ENCODE results near the gene ATP6V1B1. TPM values are rescaled to one million over a fixed set of nuclear protein-coding genes. Genes with fewer than 3 reads are reported as not detected.
"Not testable (repeated sequence)": the region's sequence is repeated elsewhere in the genome, so short reads cannot be mapped to it uniquely, and the experiment has no call there.

Gene ATP6V1B1
- total RNA-seq, 2 donors from 2014 or later: not detected

GRCh38 chr2:70987386-70987785, 51.7 kb downstream of the ATP6V1B1 start:
- ATAC-seq (replicated peaks): no peak
- Mint-ChIP-seq H3K36me3 (ENCODE audit: low read depth) (peaks cover 69% of the 10 kb centered on the region), H3K27ac (peak overlapping the region; percentile 1), H3K9me3 (no peaks in the 10 kb centered on the region), H3K27me3 (no peaks in the 10 kb centered on the region), H3K4me3 (no peak overlapping the region), H3K4me1 (peaks cover 4% of the 10 kb centered on the region)

- peaks cover 76% of the 10 kb centered on the region for H3K36me3 Mint-ChIP-seq (ENCODE audit: low read depth)
- no peak overlapping the region for H3K27ac Mint-ChIP-seq
- no peak for ATAC-seq (replicated peaks)
- H3K4me1 Mint-ChIP-seq: peaks cover 7% of the 10 kb centered on the region
- no peak overlapping the region for H3K4me3 Mint-ChIP-seq
- H3K9me3 Mint-ChIP-seq: no peaks in the 10 kb centered on the region
- H3K27me3 Mint-ChIP-seq: no peaks in the 10 kb centered on the region
These were observed 52.5 kb downstream of the ATP6V1B1 start for GRCh38 chr2:70988151-70988550.

- no peak for ATAC-seq (replicated peaks)
These were observed 53.3 kb downstream of the ATP6V1B1 start for GRCh38 chr2:70988726-70989648.

GRCh38 chr2:70990216-70990615, 54.5 kb downstream of the ATP6V1B1 start:
- Mint-ChIP-seq H3K27me3 (no peaks in the 10 kb centered on the region), H3K27ac (no peak overlapping the region), H3K4me3 (no peak overlapping the region), H3K4me1 (peaks cover 13% of the 10 kb centered on the region), H3K9me3 (no peaks in the 10 kb centered on the region), H3K36me3 (ENCODE audit: low read depth) (peaks cover 88% of the 10 kb centered on the region)
- ATAC-seq (replicated peaks): no peak

More at GRCh38 chr2:70988726-70989648, 53.3 kb downstream of the ATP6V1B1 start:
- Mint-ChIP-seq H3K9me3 (no peaks in the 10 kb centered on the region), H3K27ac (no peak overlapping the region), H3K27me3 (no peaks in the 10 kb centered on the region), H3K4me1 (peaks cover 16% of the 10 kb centered on the region), H3K4me3 (no peak overlapping the region), H3K36me3 (ENCODE audit: low read depth) (peaks cover 85% of the 10 kb centered on the region)

- ATAC-seq (replicated peaks): no peak
- Mint-ChIP-seq H3K4me1 (peaks cover 21% of the 10 kb centered on the region), H3K9me3 (no peaks in the 10 kb centered on the region)
These were observed 55.4 kb downstream of the ATP6V1B1 start for GRCh38 chr2:70991142-70991541.

GRCh38 chr2:70991742-70992141, 56.0 kb downstream of the ATP6V1B1 start:
- ATAC-seq (replicated peaks): no peak
- H3K36me3 Mint-ChIP-seq (ENCODE audit: low read depth): peaks cover 76% of the 10 kb centered on the region
- H3K4me3 Mint-ChIP-seq: no peak overlapping the region
- no peaks in the 10 kb centered on the region for H3K27me3 Mint-ChIP-seq
- H3K27ac Mint-ChIP-seq: no peak overlapping the region
- no peaks in the 10 kb centered on the region for H3K9me3 Mint-ChIP-seq
- peaks cover 21% of the 10 kb centered on the region for H3K4me1 Mint-ChIP-seq

More at GRCh38 chr2:70991142-70991541, 55.4 kb downstream of the ATP6V1B1 start:
- Mint-ChIP-seq H3K27me3 (no peaks in the 10 kb centered on the region), H3K4me3 (no peak overlapping the region), H3K36me3 (ENCODE audit: low read depth) (peaks cover 82% of the 10 kb centered on the region), H3K27ac (no peak overlapping the region)

GRCh38 chr2:70992945-70993853, 57.5 kb downstream of the ATP6V1B1 start:
- Mint-ChIP-seq H3K27me3 (no peaks in the 10 kb centered on the region), H3K27ac (peak overlapping the region; percentile 95), H3K4me3 (peak overlapping the region; percentile 92), H3K9me3 (no peaks in the 10 kb centered on the region), H3K4me1 (peaks cover 21% of the 10 kb centered on the region), H3K36me3 (ENCODE audit: low read depth) (peaks cover 61% of the 10 kb centered on the region)
- ATAC-seq (replicated peaks): no peak

GRCh38 chr2:70994009-70994698, 58.5 kb downstream of the ATP6V1B1 start:
- Mint-ChIP-seq H3K4me1 (peaks cover 21% of the 10 kb centered on the region), H3K27me3 (no peaks in the 10 kb centered on the region), H3K4me3 (peak overlapping the region; percentile 92), H3K27ac (peak overlapping the region; percentile 95), H3K36me3 (ENCODE audit: low read depth) (peaks cover 52% of the 10 kb centered on the region), H3K9me3 (no peaks in the 10 kb centered on the region)
- peak; percentile 70 for ATAC-seq (replicated peaks)

GRCh38 chr2:70994699-70995425, 59.2 kb downstream of the ATP6V1B1 start, which contains the start of gene TEX261:
Gene TEX261, minus strand, starts transcription at chr2:70994873. Its CDS starts 116 bp downstream, at chr2:70994757.
- H3K27ac Mint-ChIP-seq: peak within 1 kb of the TSS; percentile 95
- peak; percentile 96 for ATAC-seq (replicated peaks)

GRCh38 chr2:70995426-70995729, 59.7 kb downstream of the ATP6V1B1 start:
- peak overlapping the region; percentile 84 for H3K4me3 Mint-ChIP-seq
- no peaks in the 10 kb centered on the region for H3K9me3 Mint-ChIP-seq
- H3K36me3 Mint-ChIP-seq (ENCODE audit: low read depth): peaks cover 40% of the 10 kb centered on the region
- peak overlapping the region; percentile 66 for H3K27ac Mint-ChIP-seq
- H3K27me3 Mint-ChIP-seq: no peaks in the 10 kb centered on the region
- peaks cover 22% of the 10 kb centered on the region for H3K4me1 Mint-ChIP-seq
- peak; percentile 37 for ATAC-seq (replicated peaks)

More at GRCh38 chr2:70994699-70995425, 59.2 kb downstream of the ATP6V1B1 start, which contains the start of gene TEX261:
- peak within 1 kb of the TSS; percentile 92 for H3K4me3 Mint-ChIP-seq
- H3K27me3 Mint-ChIP-seq: no peaks in the 10 kb centered on the region
- H3K9me3 Mint-ChIP-seq: no peaks in the 10 kb centered on the region
- H3K4me1 Mint-ChIP-seq: peaks cover 21% of the 10 kb centered on the region
- peaks cover 45% of the 10 kb centered on the region for H3K36me3 Mint-ChIP-seq (ENCODE audit: low read depth)

GRCh38 chr2:70998885-70999284, 63.2 kb downstream of the ATP6V1B1 start:
- H3K27me3 Mint-ChIP-seq: not testable (repeated sequence)
- H3K27ac Mint-ChIP-seq: peak overlapping the region; percentile 46

GRCh38 chr2:70999362-70999761, 63.7 kb downstream of the ATP6V1B1 start:
- ATAC-seq (replicated peaks): no peak
- Mint-ChIP-seq H3K27me3 (no peaks in the 10 kb centered on the region), H3K36me3 (ENCODE audit: low read depth) (no peaks in the 10 kb centered on the region), H3K4me3 (no peak overlapping the region), H3K4me1 (peaks cover 16% of the 10 kb centered on the region), H3K27ac (peak overlapping the region; percentile 46), H3K9me3 (no peaks in the 10 kb centered on the region)

More at GRCh38 chr2:70998885-70999284, 63.2 kb downstream of the ATP6V1B1 start:
- H3K4me1 Mint-ChIP-seq: peaks cover 19% of the 10 kb centered on the region
- ATAC-seq (replicated peaks); H3K9me3 Mint-ChIP-seq; H3K4me3 Mint-ChIP-seq; H3K36me3 Mint-ChIP-seq (ENCODE audit: low read depth): not testable (repeated sequence)

- not testable (repeated sequence) for H3K36me3 Mint-ChIP-seq (ENCODE audit: low read depth); H3K27me3 Mint-ChIP-seq; ATAC-seq (replicated peaks); H3K4me3 Mint-ChIP-seq; H3K27ac Mint-ChIP-seq; H3K9me3 Mint-ChIP-seq
- peaks cover 16% of the 10 kb centered on the region for H3K4me1 Mint-ChIP-seq
These were observed 64.2 kb downstream of the ATP6V1B1 start for GRCh38 chr2:70999931-71000330.

Measured in activated T-helper 17 cell treated with anti-CD3 and anti-CD28 coated beads, Interleukin-2, amount 50 U/mL, for 72 hours (primary cell).